ENCODE results near the gene DLGAP1. TPM values are rescaled to one million over a fixed set of nuclear protein-coding genes. Genes with fewer than 3 reads are reported as not detected.

Gene DLGAP1
- total and polyA plus RNA-seq, 2 of the 13 experiments (the other 11 are each of a cell fraction or from before 2014, with no cell fraction given), result 0.01 TPM; not detected in 1

GRCh38 chr18:3625742-3626091 lies 829.4 kb downstream of the DLGAP1 start (continued):
- TF ChIP-seq ZNF512 (CRISPR knock-in tag; IDR thresholded peaks at IDR 0.05), result no peak

DNA sequence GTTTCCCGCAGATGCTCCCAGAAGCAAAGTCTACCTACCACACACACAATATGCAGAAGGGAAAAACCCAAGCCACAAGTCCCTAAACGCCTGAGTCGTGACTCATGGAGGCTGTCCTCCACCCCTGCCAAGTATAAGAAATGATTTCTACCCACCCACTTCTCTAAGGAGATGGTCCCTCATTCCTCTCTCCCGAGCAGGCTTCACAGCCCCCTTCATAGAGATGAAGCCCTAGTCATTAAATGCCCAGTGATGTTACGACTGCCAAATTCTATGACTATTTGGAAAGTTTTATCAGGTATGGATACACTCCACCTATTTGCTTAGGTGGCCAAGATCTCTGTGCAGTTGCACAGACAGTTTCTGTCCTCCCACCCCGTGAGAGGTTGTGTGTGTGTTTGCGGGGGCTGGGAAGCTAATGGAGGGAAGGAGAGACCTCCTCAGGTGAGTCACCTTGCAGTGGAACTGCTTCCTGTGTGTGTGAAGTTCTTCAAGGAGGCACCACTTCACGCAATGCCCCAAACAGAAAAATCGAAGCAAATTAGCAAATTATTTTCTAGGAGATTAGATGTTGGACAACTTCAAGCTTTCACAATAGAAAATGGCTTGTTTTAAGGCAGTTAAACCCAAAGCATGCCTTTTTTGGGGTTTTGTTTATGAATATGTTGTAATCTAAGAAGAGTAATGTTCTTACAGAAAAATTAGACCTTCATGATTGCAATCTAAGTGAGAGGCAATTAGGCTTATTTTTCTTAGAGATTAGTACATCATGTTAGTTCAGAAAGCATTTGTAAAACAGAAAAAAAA lies 830.0 kb downstream of the DLGAP1 start:
- no peaks in the 10 kb centered on the region for H4K20me1 ChIP-seq (ENCODE audit: insufficient read depth, low read length)
- H3K9me3 ChIP-seq (ENCODE audit: low read length), result no peaks in the 10 kb centered on the region
- peak overlapping the region; percentile 94 for H3K27ac ChIP-seq (ENCODE audit: extremely low read length, insufficient read depth, low read length)
- FAIRE-seq, result no peak
- peaks cover 0 to 1% of the 10 kb centered on the region in 2 experiments; a peak in 1 of 5 replicates for H3K27me3 ChIP-seq (ENCODE audit: control insufficient read depth in 1 of 2, insufficient read depth in 2 of 2, low read length in 2 of 2)
- peak overlapping the region; percentile 83 for H3K9ac ChIP-seq (ENCODE audit: insufficient read depth, low read depth, low read length)
- H3K4me2 ChIP-seq (ENCODE audit: low read depth, low read length), result peak overlapping the region; percentile 85
- no peaks in the 10 kb centered on the region for H3K36me3 ChIP-seq (replicated peaks in 1 of 2; ENCODE audit: control insufficient read depth in 1 of 2, insufficient read depth in 2 of 2, low read length in 2 of 2)
- ChIA-PET POLR2A (interaction anchor here (1.1 to 5.6 kb wide), 13 partner anchors 8 to 328 kb away, joined by 3 to 107 read pairs (median 14); no protein-coding TSS in a partner anchor), CTCF (ENCODE audit: low intra/inter-chr PET ratio, low total read pairs) (no interaction called here)
- no TSS peak for BruUV-seq (replicated peaks)
- 14% methylated on average over 9 of the region's 9 CpGs for WGBS (ENCODE audit: low lambda C conversion rate)
- H3K79me2 ChIP-seq (ENCODE audit: insufficient read depth, low read length), result no peaks in the 10 kb centered on the region
- no peak for ATAC-seq
- H2AFZ ChIP-seq (ENCODE audit: low read length), result no peak overlapping the region
- no peak for DNase-seq (ENCODE audit: low spot score)
- H3K4me3 ChIP-seq (replicated peaks in 1 of 3; ENCODE audit: insufficient read depth in 1 of 3, low read depth in 2 of 3, low read length in 3 of 3), result peak overlapping the region; percentile 2 to 64 (median 32); a peak in 3 of 6 replicates
- in situ Hi-C loops (cut with HindIII; ENCODE audit: extremely low pct_ligation_motif_present, low pct_unique_long_range_greater_than_20kb), result loop anchor here (10.0 to 25.0 kb wide), 2 partner anchors 170 to 588 kb away; partner anchors contain the start of gene TGIF1
- peaks cover 70% of the 10 kb centered on the region for H3K4me1 ChIP-seq (ENCODE audit: insufficient read depth, low read length)
- intact Hi-C loops (cut with micrococcal nuclease; ENCODE audit: unreplicated experiment), result loop anchor here (1.0 kb wide), 2 partner anchors 29 to 41 kb away; no protein-coding TSS in a partner anchor
- TF ChIP-seq KAT7 (CRISPR knock-in tag; IDR thresholded peaks at IDR 0.05; ENCODE audit: borderline replicate concordance) (0 out of 2 replicates have a peak, but pooled peaks have one; percentile 9), RARA (CRISPR knock-in tag; IDR thresholded peaks at IDR 0.05) (peak; percentile 4; the same call in 1 of the 2 replicates), FOSL2 (CRISPR knock-in tag; IDR thresholded peaks at IDR 0.05) (peak; percentile 59), ZNF816 (CRISPR knock-in tag; IDR thresholded peaks at IDR 0.05; ENCODE audit: borderline replicate concordance) (no peak), ZNF770 (CRISPR knock-in tag; IDR thresholded peaks at IDR 0.05) (0 out of 2 replicates have a peak, but pooled peaks have one; percentile 5), ZBTB38 (CRISPR knock-in tag; IDR thresholded peaks at IDR 0.05) (0 out of 2 replicates have a peak, but pooled peaks have one; percentile 16), MLX (CRISPR knock-in tag; IDR thresholded peaks at IDR 0.05) (no peak), HDAC1 (CRISPR knock-in tag; IDR thresholded peaks at IDR 0.05) (no peak), ZBTB7A (CRISPR knock-in tag; IDR thresholded peaks at IDR 0.05) (no peak), PHF21A (CRISPR knock-in tag; IDR thresholded peaks at IDR 0.05) (no peak), PHF8 (CRISPR knock-in tag; IDR thresholded peaks at IDR 0.05) (0 out of 2 replicates have a peak, but pooled peaks have one; percentile 12), HMG20A (CRISPR knock-in tag; IDR thresholded peaks at IDR 0.05; ENCODE audit: borderline replicate concordance) (no peak), RFX3 (CRISPR knock-in tag; IDR thresholded peaks at IDR 0.05) (no peak)
- TF ChIP-seq, protein P1, sequence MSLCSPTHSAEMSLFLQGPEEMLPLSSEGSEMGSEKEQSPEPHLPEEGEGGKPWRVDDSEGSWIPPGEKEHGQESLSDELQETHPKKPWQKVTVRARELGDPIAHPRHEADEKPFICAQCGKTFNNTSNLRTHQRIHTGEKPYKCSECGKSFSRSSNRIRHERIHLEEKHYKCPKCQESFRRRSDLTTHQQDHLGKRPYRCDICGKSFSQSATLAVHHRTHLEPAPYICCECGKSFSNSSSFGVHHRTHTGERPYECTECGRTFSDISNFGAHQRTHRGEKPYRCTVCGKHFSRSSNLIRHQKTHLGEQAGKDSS (CRISPR knock-in tag; IDR thresholded peaks at IDR 0.05; ENCODE audit: borderline replicate concordance, low read depth), result no peak

Measured in HepG2 (cell line).